ENCODE data around the gene ZGPAT.
"Not testable (repeated sequence)": the region's sequence is repeated elsewhere in the genome, so short reads cannot be mapped to it uniquely, and the experiment has no call there.

The ZGPAT gene

DNA sequence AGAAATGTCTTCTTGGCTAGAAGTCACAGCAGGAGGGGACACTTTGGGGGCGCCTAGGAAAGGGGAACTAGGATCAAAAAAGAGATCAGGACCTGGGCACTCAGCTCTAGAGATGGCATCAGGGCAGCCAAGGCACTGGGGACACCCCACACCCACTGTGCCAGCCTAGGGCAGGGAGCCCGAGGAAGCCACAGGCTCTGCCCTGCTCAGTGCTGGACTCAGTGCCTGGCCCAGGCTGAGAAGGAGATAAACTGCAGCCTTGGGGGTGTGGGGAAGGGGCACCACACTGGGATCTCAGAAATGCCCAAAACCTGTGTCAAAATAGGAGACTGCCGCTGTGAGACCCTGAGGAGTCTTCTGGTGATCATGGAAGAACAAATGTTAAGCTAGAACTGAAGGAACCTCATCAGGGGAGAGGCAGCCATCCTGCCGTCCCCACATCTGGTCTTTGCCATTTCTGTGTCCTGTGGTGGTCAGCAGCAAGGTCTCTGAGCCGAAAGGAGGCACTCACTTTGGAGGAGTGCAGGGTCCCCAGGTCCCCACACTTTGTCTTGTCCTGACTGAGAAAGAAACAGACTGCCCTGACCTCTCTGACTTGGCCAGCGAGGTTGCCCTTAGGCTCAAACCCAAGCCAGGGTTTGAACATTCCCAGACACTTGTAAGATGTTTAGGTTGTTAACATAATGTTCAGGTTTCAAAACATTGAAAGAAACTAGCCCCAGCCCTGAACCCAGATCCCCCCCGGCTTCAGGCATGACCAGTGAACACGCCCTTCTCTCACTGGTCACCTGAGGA lies 2.4 kb upstream of the ZGPAT start:
- FAIRE-seq, result no peak

DNA sequence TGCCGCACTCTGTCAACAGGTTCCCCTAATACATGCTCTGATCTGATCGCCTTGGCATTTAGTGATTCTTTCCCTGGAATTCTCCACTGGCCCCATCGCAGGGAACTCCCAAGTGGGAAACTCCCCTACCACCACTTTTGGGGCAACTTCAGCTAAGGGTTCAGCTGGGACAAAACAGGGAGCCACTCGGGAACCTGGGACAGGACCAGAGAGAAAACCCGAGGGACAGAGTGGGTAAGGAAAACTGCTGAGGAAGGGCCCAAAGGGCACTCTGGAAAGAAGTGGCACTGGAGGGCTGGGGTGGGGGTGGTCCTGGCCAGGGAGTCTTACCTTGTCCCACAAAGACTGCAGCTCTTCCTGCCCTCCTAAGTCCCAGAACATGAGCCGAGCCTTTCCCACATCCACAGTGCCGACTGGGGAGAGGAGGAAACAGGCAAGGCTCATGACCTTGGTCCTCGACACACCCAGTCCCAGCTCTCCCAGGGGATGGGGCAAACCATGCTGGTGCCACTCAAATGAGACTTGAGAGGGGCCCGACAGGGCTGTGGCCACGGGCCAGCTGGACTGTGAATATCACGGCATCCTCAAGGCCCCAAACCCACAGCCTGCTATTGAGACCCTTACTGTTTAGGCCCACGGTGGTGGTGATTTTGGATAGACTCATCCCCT lies 1.7 kb upstream of the ZGPAT start:
- no peak for FAIRE-seq

DNA sequence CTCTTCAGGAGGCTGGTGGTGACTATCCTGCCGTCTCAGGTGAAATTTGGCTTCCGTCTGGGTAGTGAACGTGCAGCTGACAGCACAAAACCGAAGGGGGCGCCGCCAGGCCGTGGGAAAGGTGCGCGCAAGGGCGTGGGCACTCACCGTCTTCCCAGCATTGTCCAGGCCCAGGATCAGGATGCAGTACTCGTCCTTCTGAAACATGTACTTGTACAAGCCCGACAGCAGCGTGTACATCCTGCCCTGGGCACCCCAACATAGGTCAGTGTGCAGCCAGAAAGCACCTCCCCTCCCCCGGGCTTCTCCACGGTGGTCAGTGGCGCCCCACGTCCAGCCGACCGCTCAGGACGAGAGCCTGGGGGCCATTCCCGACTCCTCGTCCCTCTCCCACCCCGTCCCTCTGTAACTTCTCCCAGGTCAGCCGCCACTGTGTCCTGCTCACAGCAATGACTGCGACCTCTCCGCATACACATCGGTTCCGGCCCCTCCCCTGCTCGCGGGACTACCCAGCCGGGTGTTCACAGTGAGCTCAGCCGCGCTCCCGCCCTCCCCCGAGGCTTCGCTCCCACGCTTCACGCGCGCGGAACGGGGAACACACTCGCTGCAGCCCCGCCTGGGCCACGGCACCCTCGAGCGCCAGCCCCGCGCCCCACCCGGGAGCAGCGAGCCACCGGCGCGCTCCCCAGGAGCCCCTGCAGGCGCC lies 834 bp upstream of the ZGPAT start:
- FAIRE-seq, result no peak

DNA sequence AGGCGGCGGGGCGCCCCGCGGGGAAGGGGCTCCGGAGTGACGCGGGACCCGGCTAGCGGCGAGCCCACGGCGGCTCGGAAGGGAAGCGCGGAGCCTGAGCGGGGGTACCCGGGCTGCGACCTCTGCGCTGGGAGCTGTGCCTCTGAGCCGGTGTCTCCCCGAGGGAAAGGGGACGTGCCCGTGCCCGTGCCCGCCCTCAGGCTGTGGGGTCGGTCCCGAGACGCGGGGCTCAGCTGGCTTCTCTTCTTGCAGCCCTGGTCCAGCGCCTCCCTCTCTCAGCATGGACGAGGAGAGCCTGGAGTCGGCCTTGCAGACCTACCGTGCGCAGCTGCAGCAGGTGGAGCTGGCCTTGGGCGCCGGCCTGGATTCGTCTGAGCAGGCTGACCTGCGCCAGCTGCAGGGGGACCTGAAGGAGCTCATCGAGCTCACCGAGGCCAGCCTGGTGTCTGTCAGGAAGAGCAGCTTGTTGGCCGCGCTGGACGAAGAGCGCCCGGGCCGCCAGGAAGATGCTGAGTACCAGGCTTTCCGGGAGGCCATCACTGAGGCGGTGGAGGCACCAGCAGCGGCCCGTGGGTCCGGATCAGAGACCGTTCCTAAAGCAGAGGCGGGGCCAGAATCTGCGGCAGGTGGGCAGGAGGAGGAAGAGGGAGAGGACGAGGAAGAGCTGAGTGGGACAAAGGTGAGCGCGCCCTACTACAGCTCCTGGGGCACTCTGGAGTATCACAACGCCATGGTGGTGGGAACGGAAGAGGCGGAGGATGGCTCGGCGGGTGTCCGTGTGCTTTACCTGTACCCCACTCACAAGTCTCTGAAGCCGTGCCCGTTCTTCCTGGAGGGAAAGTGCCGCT lies 686 bp downstream of the ZGPAT start:
- FAIRE-seq, result no peak

DNA sequence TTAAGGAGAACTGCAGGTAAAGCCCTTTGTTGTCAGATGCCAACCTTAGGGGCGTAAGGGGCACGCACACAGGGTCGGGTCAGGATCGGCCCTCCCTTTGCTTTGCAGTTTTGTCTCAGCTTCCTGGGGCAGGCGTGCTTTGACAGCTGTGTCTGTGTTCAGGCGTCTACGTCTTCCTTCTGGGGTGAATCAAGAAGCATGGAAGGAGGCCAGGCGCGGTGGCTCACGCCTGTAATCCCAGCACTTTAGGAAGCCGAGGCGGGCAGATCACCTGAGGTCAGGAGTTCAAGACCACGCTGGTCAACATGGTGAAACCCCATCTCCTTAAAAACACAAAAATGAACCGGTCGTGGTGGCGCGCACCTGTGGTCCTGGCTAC lies 1.3 kb downstream of the ZGPAT start:
- FAIRE-seq, result no peak

DNA sequence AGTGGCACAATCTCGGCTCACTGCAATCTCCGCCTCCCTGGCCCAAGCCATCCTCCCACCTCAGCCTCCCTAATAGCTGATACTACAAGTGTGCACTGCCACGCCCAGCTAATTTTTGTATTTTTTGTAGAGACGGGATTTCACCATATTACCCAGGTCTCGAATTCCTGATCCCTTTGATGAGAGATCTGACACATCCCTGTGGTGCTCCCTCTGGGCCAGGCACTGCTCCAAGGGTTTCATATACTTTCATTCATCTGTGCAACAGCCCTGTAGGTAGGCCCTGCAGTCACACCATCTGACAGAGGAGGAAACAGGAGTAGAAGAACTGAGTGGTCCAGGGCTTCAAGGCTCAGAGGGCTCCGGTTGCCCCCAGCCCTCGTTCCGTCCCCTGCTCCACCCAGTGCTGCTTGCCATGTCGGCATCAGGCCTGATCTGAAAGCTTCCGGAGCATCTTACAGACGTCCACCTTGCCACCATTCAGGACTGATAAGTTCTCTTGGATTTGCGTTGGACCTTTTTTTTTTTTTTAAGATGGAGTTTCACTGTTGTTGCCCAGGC lies 3.3 kb downstream of the ZGPAT start:
- no peak for FAIRE-seq

DNA sequence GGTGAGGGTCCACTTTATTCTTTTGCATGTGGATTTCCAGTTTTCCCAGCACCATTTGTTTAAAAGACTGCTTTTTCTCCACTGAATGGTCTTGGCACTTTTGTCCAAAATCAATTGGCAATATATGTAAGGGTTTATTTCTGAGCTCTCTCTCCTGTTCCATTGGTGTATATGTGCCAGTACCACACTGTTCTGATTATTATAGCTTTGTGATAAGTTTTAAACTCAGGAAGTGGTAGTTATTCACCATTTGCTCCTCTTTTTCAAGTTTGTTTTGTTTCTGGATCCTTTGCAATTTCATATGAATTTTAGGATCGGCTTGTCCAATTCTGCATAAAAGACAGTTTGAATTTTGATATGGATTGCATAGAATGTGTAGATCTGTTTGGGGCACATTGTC lies 4.4 kb downstream of the ZGPAT start:
- no peak for FAIRE-seq

DNA sequence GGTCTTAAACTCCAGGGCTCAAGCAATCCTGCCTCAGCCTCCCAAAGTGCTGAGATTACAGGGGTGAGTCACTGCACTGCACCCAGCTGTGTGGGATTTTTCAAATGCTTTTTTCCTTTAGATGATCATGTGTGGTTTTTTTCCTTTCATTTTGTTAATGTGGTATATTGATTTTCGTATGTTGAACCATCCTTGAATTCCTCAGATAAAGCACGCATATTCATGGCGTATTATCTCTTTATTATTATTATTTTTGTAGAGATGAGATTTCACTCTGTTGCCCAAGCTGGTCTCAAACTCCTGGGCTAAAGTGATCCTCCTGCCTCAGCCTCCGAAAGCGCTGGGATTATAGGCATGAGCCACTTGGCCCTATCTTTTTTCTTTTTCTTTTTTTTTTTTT lies 7.0 kb downstream of the ZGPAT start:
- no peak for FAIRE-seq

DNA sequence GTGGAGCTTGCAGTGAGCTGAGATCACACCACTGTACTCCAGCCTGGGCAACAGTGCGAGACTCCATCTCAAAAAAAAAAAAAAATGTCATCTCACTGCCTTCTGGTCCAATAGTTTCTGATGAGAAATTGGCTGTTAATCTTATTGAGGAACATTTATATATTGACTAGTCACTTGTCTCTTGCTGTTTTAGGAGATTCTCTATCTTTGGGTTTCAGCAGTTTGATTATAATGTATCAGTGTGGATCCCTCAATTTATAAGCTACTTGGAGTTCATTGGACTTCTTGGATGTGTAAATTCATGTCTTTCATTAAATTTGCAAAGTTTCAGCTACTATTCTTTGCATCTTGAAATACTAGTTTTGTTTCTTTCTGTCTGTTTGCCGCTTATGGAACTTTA lies 11.2 kb downstream of the ZGPAT start:
- FAIRE-seq, result no peak

DNA sequence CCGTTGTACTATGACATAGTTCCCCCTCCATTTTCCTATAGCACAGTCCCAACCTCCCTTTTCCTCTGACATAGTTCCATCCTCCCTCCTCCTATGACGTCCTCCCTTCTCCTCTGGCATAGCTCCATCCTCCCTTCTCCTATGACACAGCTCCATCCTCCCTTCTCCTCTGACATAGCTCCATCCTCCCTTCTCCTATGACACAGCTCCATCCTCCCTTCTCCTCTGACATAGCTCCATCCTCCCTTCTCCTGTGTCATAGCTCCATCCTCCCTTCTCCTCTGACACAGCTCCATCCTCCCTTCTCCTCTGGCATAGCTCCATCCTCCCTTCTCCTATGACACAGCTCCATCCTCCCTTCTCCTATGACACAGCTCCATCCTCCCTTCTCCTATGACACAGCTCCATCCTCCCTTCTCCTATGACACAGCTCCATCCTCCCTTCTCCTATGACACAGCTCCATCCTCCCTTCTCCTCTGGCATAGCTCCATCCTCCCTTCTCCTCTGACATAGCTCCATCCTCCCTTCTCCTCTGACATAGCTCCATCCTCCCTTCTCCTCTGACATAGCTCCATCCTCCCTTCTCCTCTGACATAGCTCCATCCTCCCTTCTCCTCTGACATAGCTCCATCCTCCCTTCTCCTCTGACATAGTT lies 15.3 kb downstream of the ZGPAT start:
- not testable (repeated sequence) for FAIRE-seq

DNA sequence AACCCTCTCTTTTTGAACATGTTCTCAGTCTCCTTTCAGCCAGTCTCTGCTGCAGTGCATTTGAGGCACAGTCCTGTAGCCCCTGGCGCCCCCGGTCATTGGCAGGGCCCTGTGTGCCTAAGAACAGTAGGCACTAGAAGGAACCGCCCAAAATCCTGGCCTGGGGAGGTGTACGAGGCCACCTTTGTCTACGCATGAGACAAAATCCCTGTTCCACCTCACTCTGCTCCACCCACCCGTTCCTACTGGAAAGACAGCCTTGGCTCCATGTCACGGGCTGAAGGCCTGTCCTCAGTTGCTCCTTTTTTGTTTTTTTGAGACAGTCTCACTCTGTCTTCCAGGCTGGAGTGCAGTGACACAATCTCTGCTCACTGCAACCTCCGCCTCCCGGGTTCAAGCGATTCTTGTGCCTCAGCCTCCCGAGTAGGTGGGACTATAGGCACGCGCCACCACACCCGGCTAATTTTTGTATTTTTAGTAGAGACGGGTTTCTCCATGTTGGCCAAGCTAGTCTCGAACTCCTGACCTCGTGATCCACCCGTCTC lies 22.4 kb downstream of the ZGPAT start:
- not testable (repeated sequence) for FAIRE-seq

DNA sequence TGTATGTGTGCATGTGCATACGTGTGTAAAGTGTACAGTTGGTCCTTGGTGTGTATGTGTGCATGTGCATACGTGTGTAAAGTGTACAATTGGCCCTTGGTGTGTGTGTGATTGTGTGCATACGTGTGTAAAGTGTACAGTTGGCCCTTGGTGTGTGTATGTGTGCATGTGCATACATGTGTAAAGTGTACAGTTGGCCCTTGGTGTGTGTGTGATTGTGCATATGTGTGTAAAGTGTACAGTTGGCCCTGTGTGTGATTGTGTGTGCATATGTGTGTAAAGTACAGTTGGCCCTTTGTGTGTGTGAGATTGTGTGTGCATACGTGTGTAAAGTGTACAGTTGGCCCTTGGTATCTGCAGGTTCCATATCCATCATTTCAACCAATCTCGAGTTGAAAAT lies 23.6 kb downstream of the ZGPAT start:
- FAIRE-seq, result no peak

DNA sequence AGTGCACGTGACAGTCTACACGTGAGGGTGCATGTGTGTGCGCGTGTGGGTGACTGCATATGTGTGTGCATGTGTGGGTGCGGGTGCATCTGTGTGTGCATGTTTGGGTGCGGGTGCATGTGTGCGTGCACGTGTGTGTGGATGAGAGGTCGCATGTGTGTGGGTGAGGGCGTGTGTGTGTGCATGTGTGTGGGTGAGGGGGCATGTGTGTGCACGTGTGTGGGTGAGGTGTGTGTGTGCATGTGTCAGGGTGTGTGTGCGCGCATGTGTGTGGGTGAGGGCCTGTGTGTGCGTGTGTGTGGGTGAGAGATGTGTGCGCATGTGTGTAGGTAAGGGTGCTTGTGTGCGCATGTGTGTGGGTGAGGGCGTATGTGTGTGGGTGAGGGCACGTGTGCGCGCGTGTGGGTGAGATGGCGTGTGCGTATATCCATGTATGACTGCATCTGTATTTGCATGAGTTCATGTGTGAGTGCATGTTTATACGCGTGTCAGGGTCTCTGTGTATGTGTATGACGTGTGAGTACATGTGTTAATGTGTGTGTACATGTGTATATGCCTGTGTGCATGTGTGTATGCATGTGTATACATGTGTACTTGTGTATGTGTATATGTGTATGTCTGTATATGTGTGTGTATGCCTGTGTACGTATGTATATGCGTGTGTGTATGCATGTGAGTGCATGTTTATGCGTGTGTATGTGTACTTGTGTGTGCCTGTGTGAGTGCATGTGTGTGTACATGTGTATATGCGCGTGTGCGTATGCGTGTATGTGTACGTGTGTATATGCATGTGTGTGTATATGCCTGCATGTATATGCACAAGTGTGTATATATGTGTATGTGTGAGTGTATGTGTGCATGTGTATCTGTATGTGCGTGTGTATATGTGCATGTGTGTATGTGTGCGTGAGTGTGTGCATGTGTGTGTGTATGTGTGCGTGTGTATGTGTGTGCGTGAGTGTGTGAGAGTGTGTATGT lies 24.6 kb downstream of the ZGPAT start:
- FAIRE-seq, result no peak

DNA sequence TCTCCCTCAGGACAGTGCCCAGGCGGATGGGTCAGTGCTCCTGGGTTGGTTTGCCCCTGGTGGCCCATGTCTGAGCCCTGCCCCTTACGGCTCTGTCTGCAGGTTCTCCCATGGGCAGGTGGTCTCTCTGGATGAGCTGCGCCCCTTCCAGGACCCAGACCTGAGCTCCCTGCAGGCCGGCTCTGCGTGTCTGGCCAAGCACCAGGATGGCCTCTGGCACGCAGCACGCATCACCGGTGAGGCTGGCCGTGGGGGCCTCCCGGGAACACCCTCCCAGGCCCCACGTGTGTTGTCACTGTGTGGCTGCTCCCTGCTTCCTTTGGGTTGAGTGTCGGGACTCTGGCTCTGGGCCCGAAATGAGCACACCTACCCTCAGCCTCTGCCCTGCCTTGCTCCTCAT lies 25.3 kb downstream of the ZGPAT start:
- no peak for FAIRE-seq

DNA sequence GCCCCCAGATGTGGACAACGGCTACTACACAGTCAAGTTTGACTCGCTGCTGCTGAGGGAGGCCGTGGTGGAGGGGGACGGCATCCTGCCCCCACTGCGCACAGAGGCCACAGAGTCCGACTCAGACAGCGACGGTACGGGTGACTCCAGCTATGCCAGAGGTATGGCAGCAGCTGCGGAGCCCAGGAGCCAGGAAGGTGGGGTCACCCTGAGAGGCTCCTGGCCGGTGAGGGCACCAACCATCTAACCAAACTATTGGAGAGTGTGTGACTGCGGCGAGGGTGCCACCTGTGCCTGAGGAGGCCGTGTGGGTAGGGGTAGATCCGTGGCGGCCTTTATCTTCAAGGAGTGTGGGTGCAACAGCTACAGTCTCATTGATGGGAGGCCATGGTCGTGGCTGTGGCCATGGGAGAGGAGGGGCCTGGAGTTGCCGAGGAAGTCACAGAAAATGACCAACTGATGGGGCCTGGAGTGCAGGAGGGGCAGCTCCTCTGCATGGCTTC lies 25.8 kb downstream of the ZGPAT start:
- FAIRE-seq, result no peak

DNA sequence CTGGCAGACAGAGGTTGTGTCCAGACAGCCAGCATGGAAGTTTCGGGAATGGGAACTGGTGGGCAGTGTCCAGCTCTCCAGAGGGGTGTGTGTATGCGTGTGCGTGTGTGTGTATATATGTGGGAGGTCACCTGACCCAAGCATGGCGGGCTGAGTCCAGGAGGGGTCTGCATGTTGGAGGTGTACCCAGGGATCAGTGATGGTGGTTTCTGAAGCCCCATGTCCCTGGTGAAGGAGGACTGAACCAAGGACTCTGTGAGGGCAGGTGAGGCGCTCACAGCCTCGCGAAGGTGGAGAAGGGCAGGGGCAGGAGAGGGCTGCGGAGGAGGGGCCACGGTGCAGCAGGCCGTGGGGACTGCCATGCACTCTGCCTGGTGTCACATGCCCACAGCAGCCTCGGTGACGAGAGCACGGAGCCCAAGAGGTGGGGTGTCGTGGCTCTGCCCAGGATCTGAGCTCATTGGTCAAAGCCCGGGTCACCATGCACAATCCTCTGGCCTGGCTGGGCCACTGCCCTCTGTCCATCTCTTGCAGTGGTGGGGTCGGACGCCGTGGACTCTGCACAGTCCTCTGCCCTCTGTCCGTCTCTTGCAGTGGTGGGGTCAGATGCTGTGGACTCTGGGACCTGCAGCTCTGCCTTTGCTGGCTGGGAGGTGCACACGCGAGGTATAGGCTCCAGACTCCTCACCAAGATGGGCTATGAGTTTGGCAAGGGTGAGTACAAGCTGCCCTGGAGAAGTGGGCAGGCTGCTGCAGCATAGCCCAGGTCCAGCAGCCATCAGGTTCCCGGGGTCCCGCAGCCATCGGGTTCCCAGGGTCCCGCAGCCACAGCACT lies 26.5 kb downstream of the ZGPAT start:
- no peak for FAIRE-seq

DNA sequence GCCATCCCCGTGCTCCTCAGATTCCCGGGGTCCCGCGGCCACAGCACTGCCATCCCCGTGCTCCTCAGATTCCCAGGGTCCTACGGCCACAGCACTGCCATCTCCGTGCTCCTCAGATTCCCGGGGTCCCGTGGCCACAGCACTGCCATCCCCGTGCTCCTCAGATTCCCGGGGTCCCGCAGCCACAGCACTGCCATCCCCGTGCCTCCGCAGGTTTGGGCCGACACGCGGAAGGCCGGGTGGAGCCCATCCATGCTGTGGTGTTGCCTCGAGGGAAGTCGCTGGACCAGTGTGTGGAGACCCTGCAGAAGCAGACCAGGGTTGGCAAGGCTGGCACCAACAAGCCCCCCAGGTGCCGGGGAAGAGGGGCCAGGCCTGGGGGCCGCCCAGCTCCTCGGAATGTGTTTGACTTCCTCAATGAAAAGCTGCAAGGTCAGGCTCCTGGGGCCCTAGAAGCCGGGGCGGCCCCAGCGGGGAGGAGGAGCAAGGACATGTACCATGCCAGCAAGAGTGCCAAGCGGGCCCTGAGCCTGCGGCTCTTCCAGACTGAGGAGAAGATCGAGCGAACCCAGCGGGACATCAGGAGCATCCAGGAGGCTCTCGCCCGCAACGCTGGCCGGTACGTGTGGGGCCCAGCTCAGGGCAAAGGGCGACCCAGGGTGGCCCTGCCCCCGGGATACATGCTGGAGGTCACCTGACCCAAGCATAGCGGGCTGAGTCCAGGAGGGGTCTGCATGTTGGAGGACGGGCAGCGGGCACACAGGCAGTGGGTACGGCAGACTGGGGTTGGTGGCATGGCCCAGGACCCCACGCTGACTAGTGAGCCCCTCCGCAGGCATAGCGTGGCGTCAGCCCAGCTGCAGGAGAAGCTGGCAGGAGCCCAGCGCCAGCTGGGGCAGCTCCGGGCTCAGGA lies 27.4 kb downstream of the ZGPAT start:
- FAIRE-seq, result no peak

Data from endometrium (tissue), 2 donors.